Progenitor cell of endocrine pancreas (in vitro differentiated cells): ENCODE measurements around the gene DNALI1. TPM values are rescaled to one million over a fixed set of nuclear protein-coding genes. Genes with fewer than 3 reads are reported as not detected.

Experiments
- DNase-seq: peaks from one replicate; pipeline ENCODE4 v3.0.0; 2021; ENCODE audit warnings: low spot score; ENCODE audit not compliant: unreplicated experiment
- H3K27ac Mint-ChIP-seq: 2 replicates; pipeline ENCODE4 v1.8.0; 2021; ENCODE audit warnings: mild to moderate bottlenecking, moderate library complexity, mixed read lengths
- H3K27me3 Mint-ChIP-seq: 2 replicates; pipeline ENCODE4 v1.8.0; 2021; ENCODE audit warnings: mixed read lengths
- H3K36me3 Mint-ChIP-seq: 2 replicates; pipeline ENCODE4 v1.8.0; 2022; ENCODE audit warnings: mixed read lengths; ENCODE audit not compliant: insufficient read depth
- H3K4me1 Mint-ChIP-seq: 2 replicates; pipeline ENCODE4 v1.8.0; 2021; ENCODE audit warnings: low read depth, mixed read lengths
- H3K4me3 Mint-ChIP-seq: 2 replicates; pipeline ENCODE4 v1.8.0; 2021; ENCODE audit warnings: low read depth, mild to moderate bottlenecking, moderate library complexity, mixed read lengths
- H3K9me3 Mint-ChIP-seq: 2 replicates; pipeline ENCODE4 v1.8.0; 2021; ENCODE audit warnings: low read depth, mixed read lengths
- CTCF ChIP-seq: fragments of 200-600 bp; sonication (generic); IDR thresholded peaks from one replicate; pipeline ENCODE4 v1.5.0; 2021; ENCODE audit warnings: antibody characterized with exemption, mild to moderate bottlenecking; ENCODE audit not compliant: unreplicated experiment
- total RNA-seq: library from RNA; stranded (reverse); gene quantifications from 2 replicates; pipeline ENCODE4 v1.2.1, GENCODE V29; 2021

Gene DNALI1
- total RNA-seq, 1 donor from 2014 or later: 75.4 TPM

DNA sequence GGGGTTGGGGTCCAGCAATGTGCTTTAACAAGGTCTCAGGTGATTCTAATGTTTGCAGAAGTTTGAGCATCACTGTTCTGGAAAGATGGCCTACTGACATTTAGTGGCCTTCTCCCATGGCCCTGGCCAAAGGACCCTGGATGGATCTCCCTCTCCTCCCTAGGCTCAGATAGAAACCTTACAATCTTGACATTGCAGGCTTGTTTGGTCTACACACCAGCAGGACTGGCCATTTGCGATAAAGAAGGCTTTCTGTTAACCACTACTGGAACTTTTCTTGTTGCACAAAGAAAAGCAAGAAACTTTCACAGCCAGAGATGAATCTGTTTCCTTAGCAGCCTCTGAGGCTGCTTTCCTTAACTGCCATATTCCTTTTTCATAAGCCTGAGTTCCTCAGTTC lies 6.2 kb downstream of the DNALI1 start:
- Mint-ChIP-seq H3K36me3 (peaks cover 29% of the 10 kb centered on the region), H3K27ac (no peak overlapping the region), H3K4me1 (peaks cover 24% of the 10 kb centered on the region), H3K4me3 (no peak overlapping the region), H3K27me3 (no peaks in the 10 kb centered on the region), H3K9me3 (no peaks in the 10 kb centered on the region)
- DNase-seq: no peak
- no peak for TF ChIP-seq CTCF

GRCh38 chr1:37564892-37565291 lies 8.2 kb downstream of the DNALI1 start:
- Mint-ChIP-seq H3K36me3 (peaks cover 35% of the 10 kb centered on the region), H3K4me1 (peaks cover 10% of the 10 kb centered on the region), H3K27ac (no peak overlapping the region), H3K4me3 (no peak overlapping the region), H3K27me3 (no peaks in the 10 kb centered on the region), H3K9me3 (no peaks in the 10 kb centered on the region)
- no peak for DNase-seq
- no peak for TF ChIP-seq CTCF

DNA sequence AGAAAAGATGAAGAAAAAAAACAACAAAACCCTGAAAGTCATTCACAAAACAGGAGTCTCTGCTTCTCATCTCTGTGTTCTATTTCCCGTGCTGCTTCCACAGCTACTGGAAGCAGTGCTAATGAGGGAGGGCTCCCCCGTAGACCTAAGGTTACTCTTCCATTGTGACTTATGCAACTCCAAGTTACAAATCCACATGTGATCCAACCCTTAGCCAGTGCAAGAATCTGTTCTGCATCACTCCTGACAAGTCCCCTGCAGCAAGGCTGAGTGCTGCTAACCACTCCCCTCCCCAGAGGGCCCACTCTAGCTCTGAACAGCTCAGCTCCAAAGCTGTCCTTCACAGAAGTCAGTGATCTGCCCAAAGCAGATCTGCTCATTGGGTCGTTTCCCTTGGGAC lies 10.3 kb downstream of the DNALI1 start:
- no peak for TF ChIP-seq CTCF
- Mint-ChIP-seq H3K9me3 (no peaks in the 10 kb centered on the region), H3K4me1 (no peaks in the 10 kb centered on the region), H3K36me3 (peaks cover 25% of the 10 kb centered on the region), H3K27ac (no peak overlapping the region), H3K27me3 (no peaks in the 10 kb centered on the region), H3K4me3 (no peak overlapping the region)
- DNase-seq: no peak

GRCh38 chr1:37570528-37571334 lies 14.0 kb downstream of the DNALI1 start:
- Mint-ChIP-seq H3K27ac (no peak overlapping the region), H3K27me3 (no peaks in the 10 kb centered on the region), H3K9me3 (no peaks in the 10 kb centered on the region), H3K36me3 (peaks cover 28% of the 10 kb centered on the region), H3K4me1 (no peaks in the 10 kb centered on the region), H3K4me3 (no peak overlapping the region)
- DNase-seq: no peak
- TF ChIP-seq CTCF: no peak

GRCh38 chr1:37574834-37575480 lies 18.2 kb downstream of the DNALI1 start:
- Mint-ChIP-seq H3K4me1 (no peaks in the 10 kb centered on the region), H3K9me3 (no peaks in the 10 kb centered on the region), H3K27ac (no peak overlapping the region), H3K36me3 (peaks cover 27% of the 10 kb centered on the region), H3K4me3 (no peak overlapping the region), H3K27me3 (no peaks in the 10 kb centered on the region)
- TF ChIP-seq CTCF: no peak
- no peak for DNase-seq
